Uterus (tissue), 2 donors: ENCODE data around the gene FTSJ3.

Experiments used
- POLR2A ChIP-seq, 2 donors: fragments of 450-650 bp; IDR thresholded peaks; one replicate each; pipeline ENCODE4 v1.6.1; 2016; ENCODE audit warnings: antibody characterized with exemption in 2 of 2, mild to moderate bottlenecking in 1 of 2, moderate library complexity in 1 of 2
- TF ChIP-seq, protein P1 (sequence below), 4 experiments: fragments of 200-600 bp in 2 of 4; fragments of 450-650 bp in 2 of 4; sonication (generic) in 2 of 4; IDR thresholded peaks; one replicate each; pipeline ENCODE4 v1.5.1; 2016 to 2019; ENCODE audit warnings: antibody characterized with exemption in 4 of 4, mild to moderate bottlenecking in 2 of 4, moderate library complexity in 1 of 4

- TF ChIP-seq, protein P1, sequence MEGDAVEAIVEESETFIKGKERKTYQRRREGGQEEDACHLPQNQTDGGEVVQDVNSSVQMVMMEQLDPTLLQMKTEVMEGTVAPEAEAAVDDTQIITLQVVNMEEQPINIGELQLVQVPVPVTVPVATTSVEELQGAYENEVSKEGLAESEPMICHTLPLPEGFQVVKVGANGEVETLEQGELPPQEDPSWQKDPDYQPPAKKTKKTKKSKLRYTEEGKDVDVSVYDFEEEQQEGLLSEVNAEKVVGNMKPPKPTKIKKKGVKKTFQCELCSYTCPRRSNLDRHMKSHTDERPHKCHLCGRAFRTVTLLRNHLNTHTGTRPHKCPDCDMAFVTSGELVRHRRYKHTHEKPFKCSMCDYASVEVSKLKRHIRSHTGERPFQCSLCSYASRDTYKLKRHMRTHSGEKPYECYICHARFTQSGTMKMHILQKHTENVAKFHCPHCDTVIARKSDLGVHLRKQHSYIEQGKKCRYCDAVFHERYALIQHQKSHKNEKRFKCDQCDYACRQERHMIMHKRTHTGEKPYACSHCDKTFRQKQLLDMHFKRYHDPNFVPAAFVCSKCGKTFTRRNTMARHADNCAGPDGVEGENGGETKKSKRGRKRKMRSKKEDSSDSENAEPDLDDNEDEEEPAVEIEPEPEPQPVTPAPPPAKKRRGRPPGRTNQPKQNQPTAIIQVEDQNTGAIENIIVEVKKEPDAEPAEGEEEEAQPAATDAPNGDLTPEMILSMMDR (IDR thresholded peaks at IDR 0.05): no peak
- TF ChIP-seq POLR2A (IDR thresholded peaks at IDR 0.05): no peak
Measured at GRCh38 chr17:63824362-63824761, 3.1 kb downstream of the FTSJ3 start.
